SK-N-SH treated with all-trans-retinoic acid at 6 μM for 48 hours (cell line): ENCODE measurements around the gene SCYL1.

Experiments used
- ARNTL ChIP-seq: fragments of 450-650 bp; formaldehyde crosslinking; IDR thresholded peaks from 2 replicates; pipeline ENCODE4 v1.5.0; 2020; ENCODE audit warnings: low read depth, mild to moderate bottlenecking, moderate library complexity, borderline replicate concordance
- BACH2 ChIP-seq: fragments of 250-450 bp; sonication (Bioruptor Pico); IDR thresholded peaks from 2 replicates; pipeline ENCODE4 v1.9.0; 2021; ENCODE audit warnings: mild to moderate bottlenecking, borderline replicate concordance
- CREB5 ChIP-seq: fragments of 250-450 bp; sonication (Bioruptor Pico); IDR thresholded peaks from 2 replicates; pipeline ENCODE4 v1.5.1; 2020; ENCODE audit warnings: low read depth, mild to moderate bottlenecking, moderate library complexity
- GLIS3 ChIP-seq: fragments of 250-450 bp; sonication (Bioruptor Pico); IDR thresholded peaks from 2 replicates; pipeline ENCODE4 v1.5.0; 2020; ENCODE audit warnings: mild to moderate bottlenecking, moderate library complexity
- ISL1 ChIP-seq: fragments of 250-450 bp; sonication (Bioruptor Pico); IDR thresholded peaks from 2 replicates; pipeline ENCODE4 v2.1.2; 2022; ENCODE audit warnings: mild to moderate bottlenecking, moderate library complexity
- PATZ1 ChIP-seq: fragments of 250-450 bp; sonication (Bioruptor Pico); IDR thresholded peaks from 2 replicates; pipeline ENCODE4 v1.8.0; 2020; ENCODE audit warnings: mild to moderate bottlenecking, moderate library complexity, borderline replicate concordance
- POU6F1 ChIP-seq: fragments of 250-450 bp; sonication (Bioruptor Pico); IDR thresholded peaks from 2 replicates; pipeline ENCODE4 v1.8.0; 2021; ENCODE audit warnings: low read depth, mild to moderate bottlenecking, moderate library complexity, borderline replicate concordance
- PPARA ChIP-seq: fragments of 250-450 bp; sonication (Bioruptor Pico); IDR thresholded peaks from 2 replicates; pipeline ENCODE4 v1.5.0; 2020; ENCODE audit warnings: mild to moderate bottlenecking, borderline replicate concordance
- TOX ChIP-seq: fragments of 250-450 bp; sonication (Bioruptor Pico); IDR thresholded peaks from 2 replicates; pipeline ENCODE4 v1.8.0; 2021; ENCODE audit warnings: mild to moderate bottlenecking, moderate library complexity, borderline replicate concordance
- ZC3H10 ChIP-seq: fragments of 250-450 bp; sonication (Bioruptor Pico); IDR thresholded peaks from 2 replicates; pipeline ENCODE4 v1.5.1; 2021; ENCODE audit warnings: mild to moderate bottlenecking, moderate library complexity
- ZFP3 ChIP-seq: fragments of 250-450 bp; sonication (Bioruptor Pico); IDR thresholded peaks from 2 replicates; pipeline ENCODE4 v1.5.0; 2020; ENCODE audit warnings: mild to moderate bottlenecking, moderate library complexity
- ZNF8 ChIP-seq: fragments of 450-650 bp; formaldehyde crosslinking; IDR thresholded peaks from 2 replicates; pipeline ENCODE4 v1.5.0; 2020; ENCODE audit warnings: mild to moderate bottlenecking, moderate library complexity

- TF ChIP-seq ZFP3 (no peak), PPARA (CRISPR knock-in tag) (no peak), ISL1 (CRISPR knock-in tag) (no peak), TOX (no peak), CREB5 (CRISPR knock-in tag) (no peak), GLIS3 (no peak), BACH2 (CRISPR knock-in tag) (no peak), ZC3H10 (CRISPR knock-in tag) (no peak), ARNTL (no peak), POU6F1 (CRISPR knock-in tag) (no peak), ZNF8 (no peak), PATZ1 (CRISPR knock-in tag) (no peak)
These were observed 53.3 kb downstream of the SCYL1 start for GRCh38 chr11:65578134-65578533.
